Fibroblast of peridontal ligament (primary cell): ENCODE results near the gene TOM1.

Experiments
- DNase-seq: peaks from one replicate; pipeline ENCODE4 v3.0.0-alpha.2; 2010; ENCODE audit errors: extremely low read depth

The TOM1 gene

GRCh38 chr22:35345808-35346505, 46.3 kb downstream of the TOM1 start:
- DNase-seq: no peak

GRCh38 chr22:35346596-35347220, 47.0 kb downstream of the TOM1 start:
- no peak for DNase-seq

- no peak for DNase-seq
Observed at GRCh38 chr22:35347462-35347861, 47.8 kb downstream of the TOM1 start.

- DNase-seq: no peak
Observed at GRCh38 chr22:35348026-35348590, 48.4 kb downstream of the TOM1 start.

- no peak for DNase-seq
Observed at GRCh38 chr22:35348703-35349102, 49.0 kb downstream of the TOM1 start.

- DNase-seq: no peak
Observed at GRCh38 chr22:35349368-35349703, 49.6 kb downstream of the TOM1 start.

- DNase-seq: peak; percentile 32
Observed at GRCh38 chr22:35349704-35350538, 50.2 kb downstream of the TOM1 start.

- DNase-seq: peak; percentile 90
Observed at GRCh38 chr22:35350539-35351503, 51.1 kb downstream of the TOM1 start.

GRCh38 chr22:35352214-35353111, 52.8 kb downstream of the TOM1 start:
- no peak for DNase-seq

- DNase-seq: no peak
Observed at GRCh38 chr22:35353318-35353717, 53.6 kb downstream of the TOM1 start.

- no peak for DNase-seq
Observed at GRCh38 chr22:35354068-35354467, 54.4 kb downstream of the TOM1 start.

- no peak for DNase-seq
Observed at GRCh38 chr22:35357883-35358621, 58.4 kb downstream of the TOM1 start.

- no peak for DNase-seq
Observed at GRCh38 chr22:35359380-35360065, 59.8 kb downstream of the TOM1 start.

GRCh38 chr22:35361001-35361558, 61.4 kb downstream of the TOM1 start:
- no peak for DNase-seq

GRCh38 chr22:35363566-35364086, 63.9 kb downstream of the TOM1 start:
- DNase-seq: no peak

- DNase-seq: peak; percentile 73
Observed at GRCh38 chr22:35364230-35364629, 64.5 kb downstream of the TOM1 start.

- DNase-seq: no peak
Observed at GRCh38 chr22:35367331-35367886, 67.7 kb downstream of the TOM1 start.

GRCh38 chr22:35368386-35368785, 68.7 kb downstream of the TOM1 start:
- no peak for DNase-seq
